Inflammatory macrophage treated with lipopolysaccharide for 1 hour (primary cell): ENCODE results near the gene C19orf44.
A peak's percentile ranks its signal among the peaks of the same experiment; 100 is the strongest.
"Not testable (repeated sequence)": the region's sequence is repeated elsewhere in the genome, so short reads cannot be mapped to it uniquely, and the experiment has no call there.

ENCODE experiments used
- DNase-seq, 2 donors: peaks; one replicate each; pipeline ENCODE4 v3.0.0-alpha.2; 2020 to 2022

Gene C19orf44

GRCh38 chr19:16495982-16496612 lies at the start of gene C19orf44, which contains the start of gene CALR3:
TSS of gene C19orf44 (plus strand) at chr19:16496394. CDS start at chr19:16500793, 4,399 bp downstream.
TSS of gene CALR3 (minus strand) at chr19:16496167. CDS start at chr19:16496129, 38 bp downstream.
- DNase-seq, result peak; percentile 99

DNA sequence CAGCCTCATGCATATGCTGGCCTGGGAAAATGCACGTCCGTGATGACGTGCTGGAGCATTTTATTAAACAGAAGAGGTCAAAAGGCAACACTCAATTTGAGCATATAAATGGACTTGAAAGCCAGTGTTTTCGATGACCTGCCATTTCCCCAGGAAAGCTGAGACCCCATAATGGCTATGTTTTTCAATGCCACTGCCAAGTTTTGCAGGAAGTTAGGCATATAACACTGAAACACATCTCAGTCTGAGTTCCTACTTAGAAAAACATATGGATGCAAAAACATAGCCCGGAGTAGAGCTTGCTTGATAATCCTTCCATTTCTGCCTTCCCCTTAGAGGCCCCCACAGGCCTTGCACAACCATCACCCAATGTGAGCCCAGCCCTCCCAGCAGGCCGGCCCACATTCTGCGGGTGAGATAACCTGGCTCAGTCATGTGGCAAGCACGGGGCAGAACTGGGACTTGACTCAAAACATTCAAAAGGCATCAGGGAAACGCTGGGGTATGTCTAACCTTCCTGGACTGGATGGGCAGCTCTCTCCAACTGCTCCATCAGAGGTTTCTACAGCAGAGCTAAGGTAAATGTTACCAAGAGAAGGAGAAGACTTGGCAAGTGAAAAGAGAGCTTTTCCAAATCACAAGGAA lies 49.3 kb upstream of the C19orf44 start:
- DNase-seq, result peak; percentile 75 to 88

DNA sequence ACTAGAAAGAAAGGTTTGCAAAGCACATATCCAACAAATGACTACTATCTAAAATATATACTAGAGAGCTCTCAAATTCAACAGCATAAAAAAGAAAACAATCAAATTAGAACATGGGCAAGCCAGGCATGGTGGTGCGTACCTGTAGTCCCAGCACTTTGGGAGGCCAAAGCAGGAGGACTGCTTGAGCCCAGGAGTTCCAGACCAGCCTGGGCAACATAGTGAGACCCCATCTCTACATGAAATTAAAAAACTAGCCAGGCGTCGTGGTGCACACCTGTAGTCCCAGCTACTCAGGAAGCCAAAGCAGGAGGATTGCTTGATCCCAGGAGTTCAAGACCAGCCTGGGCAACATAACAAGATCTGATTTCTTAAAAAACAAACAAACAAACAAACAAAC lies 47.3 kb upstream of the C19orf44 start:
- DNase-seq, result not testable (repeated sequence)

- peak in 1 of 2 donors; percentile 35 for DNase-seq
These were observed 46.7 kb upstream of the C19orf44 start for GRCh38 chr19:16449330-16449961.

DNA sequence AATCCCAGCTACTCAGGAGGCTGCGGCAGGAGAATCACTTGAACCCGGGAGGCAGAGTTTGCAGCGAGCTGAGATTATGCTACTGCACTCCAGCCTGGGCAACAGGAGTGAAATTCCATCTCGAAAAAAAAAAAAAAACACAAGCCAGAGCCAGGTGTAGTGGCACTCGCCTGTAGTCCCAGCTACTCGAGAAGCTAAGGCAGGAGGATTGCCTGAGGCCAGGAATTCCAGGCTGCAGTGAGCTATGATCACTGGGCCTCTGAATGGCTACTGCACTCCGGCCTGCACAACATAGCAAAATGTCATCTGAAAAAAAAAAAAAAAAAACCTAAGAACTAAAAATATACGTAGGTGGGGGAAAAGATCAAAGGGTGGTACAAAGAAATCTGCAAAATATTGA lies 43.9 kb upstream of the C19orf44 start:
- DNase-seq, result no peak

GRCh38 chr19:16454351-16454918 lies 41.8 kb upstream of the C19orf44 start:
- DNase-seq, result no peak

DNA sequence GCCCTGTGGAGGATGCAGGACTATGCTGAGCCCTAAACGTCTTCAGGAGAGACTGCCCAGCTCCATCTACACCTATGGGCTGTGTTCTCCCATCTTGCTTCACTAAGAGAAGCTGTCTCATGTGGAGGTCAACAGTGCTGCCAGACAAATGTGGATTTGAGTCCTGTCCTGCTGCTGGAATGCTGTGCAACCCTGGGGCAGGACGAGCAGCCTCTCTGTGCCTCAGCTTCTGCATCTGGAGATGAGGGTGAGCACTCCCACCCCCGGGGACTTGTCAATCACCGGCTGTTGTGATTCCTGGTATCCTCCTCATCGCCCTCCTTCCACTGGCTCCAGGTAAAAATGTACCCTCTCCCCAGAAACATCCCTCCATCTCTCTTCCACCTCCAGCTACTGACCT lies 40.7 kb upstream of the C19orf44 start:
- no peak for DNase-seq

GRCh38 chr19:16456652-16457194 lies 39.5 kb upstream of the C19orf44 start:
- DNase-seq, result no peak

DNA sequence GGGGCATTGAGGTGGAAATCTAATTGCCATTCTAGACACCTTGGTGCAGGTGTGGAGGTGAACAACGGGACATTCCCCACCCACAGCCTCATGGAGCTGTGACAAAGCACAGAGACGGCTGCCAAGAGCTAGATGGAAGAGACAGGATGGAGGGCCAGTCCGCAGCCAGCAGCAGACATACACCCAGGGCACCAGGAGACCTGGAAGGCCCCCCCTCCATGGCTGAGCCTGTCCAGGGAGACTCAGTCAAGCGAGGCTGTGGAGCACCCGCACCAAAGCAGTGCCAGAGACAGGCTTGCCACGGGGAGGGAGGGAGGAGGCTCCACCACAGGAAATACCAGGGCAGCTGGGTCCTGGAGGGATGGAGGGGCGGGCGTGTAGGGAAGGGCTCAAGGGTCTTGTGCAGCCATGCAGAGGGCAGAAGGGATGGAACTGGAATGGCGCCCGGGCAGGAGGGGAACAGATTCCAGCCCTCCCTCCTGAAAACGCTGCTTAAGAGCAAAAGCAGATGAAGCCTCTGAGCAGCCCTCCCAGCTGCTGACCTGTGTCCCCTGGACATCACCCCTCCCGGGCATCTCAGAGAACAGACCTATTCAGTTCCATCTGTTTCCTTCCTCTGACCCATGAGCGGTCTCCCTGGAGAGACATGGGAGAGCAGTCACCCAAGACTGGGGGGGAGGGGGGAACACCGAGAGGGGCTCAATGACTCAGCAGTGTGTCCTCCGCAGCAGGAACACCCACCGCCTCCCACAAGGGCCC lies 38.8 kb upstream of the C19orf44 start:
- no peak for DNase-seq

- no peak for DNase-seq
These were observed 38.3 kb upstream of the C19orf44 start for GRCh38 chr19:16457954-16458331.

DNA sequence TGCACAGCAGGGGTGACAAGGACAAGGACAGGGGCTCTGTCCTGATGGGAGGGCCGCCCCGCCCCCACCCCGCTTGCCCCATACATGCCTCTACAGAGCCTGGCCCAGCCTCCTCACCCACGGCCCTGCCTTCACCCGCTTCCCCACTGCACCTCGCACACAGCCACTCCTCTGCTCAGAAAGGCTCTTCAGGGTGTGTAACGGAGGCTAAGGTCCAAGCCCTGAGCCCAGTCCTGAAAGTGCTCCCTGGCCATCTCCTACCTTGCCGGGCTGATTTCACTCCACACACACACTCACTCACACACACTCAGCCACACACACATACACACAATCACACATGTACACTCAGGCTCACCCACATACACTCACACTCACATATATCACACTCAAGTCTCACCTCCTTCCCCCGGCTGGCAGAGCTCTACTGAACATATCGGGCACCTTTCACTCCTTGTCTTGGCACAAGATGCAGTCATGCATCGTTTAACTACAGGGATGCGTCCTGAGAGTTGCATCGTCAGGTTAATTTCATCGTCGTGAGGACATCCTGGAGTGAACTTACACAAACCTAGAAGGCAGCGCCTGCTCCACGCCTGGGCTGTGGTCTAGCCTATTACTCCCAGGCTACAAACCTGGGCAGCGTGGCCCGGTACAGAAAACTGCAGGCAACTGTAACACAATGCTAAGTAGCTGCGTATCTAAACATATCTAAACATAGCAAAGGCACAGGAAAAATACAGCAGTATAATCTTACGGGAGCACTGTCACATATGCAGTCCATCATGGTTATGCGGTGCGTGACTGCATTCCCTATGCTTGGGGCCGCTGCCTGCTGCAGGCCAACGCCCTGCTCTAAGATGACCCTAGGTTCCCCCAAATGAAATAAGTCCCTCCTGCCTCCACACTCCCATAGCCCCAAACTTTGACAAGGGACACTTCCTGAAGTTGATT lies 37.5 kb upstream of the C19orf44 start:
- DNase-seq, result no peak

GRCh38 chr19:16459680-16460079 lies 36.5 kb upstream of the C19orf44 start:
- DNase-seq, result no peak

GRCh38 chr19:16460454-16460853 lies 35.7 kb upstream of the C19orf44 start:
- no peak for DNase-seq

DNA sequence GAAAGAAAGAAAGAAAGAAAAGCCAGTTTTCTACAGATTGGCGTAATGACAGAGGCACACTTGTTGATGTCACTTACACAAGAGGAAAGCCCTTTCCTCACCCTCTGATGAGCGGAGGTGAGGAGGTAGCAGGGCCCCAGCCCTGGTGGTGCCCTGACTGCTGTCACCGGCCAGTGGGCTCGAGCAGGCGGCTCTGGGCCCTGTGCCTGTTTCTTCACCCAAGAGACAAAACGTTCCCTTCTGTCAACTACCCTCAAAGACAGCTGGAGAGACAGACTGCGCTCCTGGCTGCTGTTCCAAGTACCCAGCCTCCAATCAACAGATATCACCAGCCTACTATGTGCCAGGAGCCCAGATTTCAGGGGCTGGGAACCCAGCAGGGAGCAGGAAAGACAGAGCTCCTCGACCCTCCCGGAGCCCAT lies 34.6 kb upstream of the C19orf44 start:
- no peak for DNase-seq

DNA sequence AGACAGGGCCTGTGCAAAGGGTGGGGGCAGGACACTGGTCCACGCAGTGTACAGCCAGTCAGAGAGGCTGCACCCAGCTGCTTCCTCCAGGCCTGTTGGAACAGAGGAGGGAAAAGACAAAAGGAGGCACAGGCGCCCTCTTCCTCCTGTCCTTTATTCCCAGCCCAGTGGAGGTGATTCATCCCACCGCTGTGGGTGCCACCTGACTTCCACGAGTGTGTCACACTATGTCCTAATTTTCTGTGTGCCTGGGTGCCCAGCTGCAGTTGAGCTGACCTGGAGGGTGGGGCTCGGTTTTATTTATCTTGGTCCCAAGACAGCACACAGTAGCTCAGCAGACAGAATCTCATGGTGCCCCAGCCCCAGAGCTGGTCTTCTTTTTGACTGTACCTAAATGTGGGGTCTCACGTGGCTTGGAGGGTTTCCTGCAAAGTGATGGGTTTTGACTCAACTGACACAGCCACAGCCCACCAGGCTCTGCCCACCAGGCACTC lies 33.4 kb upstream of the C19orf44 start:
- DNase-seq, result peak in 1 of 2 donors; percentile 12

- DNase-seq, result no peak
These were observed 32.7 kb upstream of the C19orf44 start for GRCh38 chr19:16463341-16463990.

GRCh38 chr19:16463991-16464575 lies 32.1 kb upstream of the C19orf44 start:
- no peak for DNase-seq

GRCh38 chr19:16465239-16465638 lies 31.0 kb upstream of the C19orf44 start:
- no peak for DNase-seq

- not testable (repeated sequence) for DNase-seq
These were observed 29.3 kb upstream of the C19orf44 start for GRCh38 chr19:16466802-16467427.

DNA sequence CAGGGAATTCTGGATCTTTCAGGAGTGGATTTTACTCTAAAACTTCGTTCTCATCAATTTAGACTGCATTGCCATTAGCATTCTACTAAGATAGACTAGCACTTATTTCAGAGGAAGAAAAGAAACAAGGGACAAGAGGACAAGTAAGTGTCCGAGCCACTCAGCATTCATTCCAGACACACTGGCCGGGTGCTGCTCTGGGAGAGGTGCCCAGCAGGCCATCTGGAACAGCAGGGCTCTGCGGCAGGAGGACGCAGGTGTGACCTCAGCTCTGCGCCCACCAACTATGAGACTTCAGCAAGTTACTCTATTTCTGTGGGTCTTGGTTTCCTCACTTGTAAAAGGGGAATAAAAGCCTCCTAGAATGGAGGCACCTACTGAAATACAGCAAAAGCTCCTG lies 28.6 kb upstream of the C19orf44 start:
- no peak for DNase-seq
